Neutrophil (primary cell): ENCODE results near the gene GMIP.

Experiments used
- H3K27ac ChIP-seq: fragments of 200-600 bp; sonication (generic); 2 replicates; pipeline ENCODE4 v1.5.1; 2016; ENCODE audit warnings: mild to moderate bottlenecking, moderate library complexity
- H3K27me3 ChIP-seq: fragments of 200-600 bp; sonication (generic); 2 replicates; pipeline ENCODE4 v1.6.0; 2016; ENCODE audit warnings: mild to moderate bottlenecking
- H3K36me3 ChIP-seq: fragments of 200-600 bp; sonication (generic); 2 replicates; pipeline ENCODE4 v1.5.1; 2017
- H3K4me1 ChIP-seq, 2 experiments: fragments of 200-600 bp in 1 of 2; sonication (generic) in 1 of 2; 1 replicate in 1 of 2; 2 replicates in 1 of 2; pipeline versions ENCODE4 v1.5.1 to v1.6.1; 2013 to 2016; ENCODE audit warnings: low read depth in 1 of 2, low read length in 1 of 2, mild to moderate bottlenecking in 1 of 2, moderate library complexity in 1 of 2; ENCODE audit not compliant: control insufficient read depth in 1 of 2, insufficient read depth in 1 of 2
- H3K4me3 ChIP-seq, 2 experiments: fragments of 200-600 bp in 1 of 2; sonication (generic) in 1 of 2; 1 replicate in 1 of 2; 2 replicates in 1 of 2; pipeline ENCODE4 v1.5.1; 2013 to 2016; ENCODE audit warnings: low read depth in 1 of 2, low read length in 1 of 2, mild to moderate bottlenecking in 1 of 2, moderate library complexity in 1 of 2
- H3K9me3 ChIP-seq: fragments of 200-600 bp; sonication (generic); 2 replicates; pipeline ENCODE4 v1.5.1; 2016
- TF ChIP-seq, protein P1 (sequence below): fragments of 200-600 bp; sonication (generic); IDR thresholded peaks from 2 replicates; pipeline ENCODE4 v1.5.1; 2016; ENCODE audit warnings: antibody characterized with exemption

GMIP gene

DNA sequence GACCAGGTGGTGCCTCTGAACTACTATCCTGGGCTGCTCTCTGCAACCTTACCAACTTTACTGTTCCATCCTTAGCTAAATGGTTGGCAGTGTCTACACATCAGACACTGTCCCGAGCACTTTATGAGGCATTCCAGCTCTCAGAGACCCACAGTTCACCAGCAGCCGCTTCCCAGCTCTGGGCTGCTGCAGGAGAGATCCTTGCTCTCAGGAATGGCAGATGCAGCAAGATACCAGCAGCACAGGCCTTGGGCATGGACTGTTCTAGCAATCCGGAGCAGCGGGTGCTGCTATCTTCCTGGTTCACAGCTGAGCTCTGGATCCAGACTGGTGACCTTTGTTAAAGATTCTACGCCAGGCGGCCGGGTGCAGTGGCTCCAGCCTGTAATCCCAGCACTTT is 12.1 kb downstream of the GMIP start:
- Histone ChIP-seq H3K4me3 (no peak overlapping the region), H3K36me3 (peaks cover 93% of the 10 kb centered on the region), H3K4me1 (peaks cover 18 to 25% of the 10 kb centered on the region in 2 experiments), H3K27me3 (no peaks in the 10 kb centered on the region), H3K9me3 (peaks cover 5% of the 10 kb centered on the region), H3K27ac (no peak overlapping the region)
- TF ChIP-seq, protein P1, sequence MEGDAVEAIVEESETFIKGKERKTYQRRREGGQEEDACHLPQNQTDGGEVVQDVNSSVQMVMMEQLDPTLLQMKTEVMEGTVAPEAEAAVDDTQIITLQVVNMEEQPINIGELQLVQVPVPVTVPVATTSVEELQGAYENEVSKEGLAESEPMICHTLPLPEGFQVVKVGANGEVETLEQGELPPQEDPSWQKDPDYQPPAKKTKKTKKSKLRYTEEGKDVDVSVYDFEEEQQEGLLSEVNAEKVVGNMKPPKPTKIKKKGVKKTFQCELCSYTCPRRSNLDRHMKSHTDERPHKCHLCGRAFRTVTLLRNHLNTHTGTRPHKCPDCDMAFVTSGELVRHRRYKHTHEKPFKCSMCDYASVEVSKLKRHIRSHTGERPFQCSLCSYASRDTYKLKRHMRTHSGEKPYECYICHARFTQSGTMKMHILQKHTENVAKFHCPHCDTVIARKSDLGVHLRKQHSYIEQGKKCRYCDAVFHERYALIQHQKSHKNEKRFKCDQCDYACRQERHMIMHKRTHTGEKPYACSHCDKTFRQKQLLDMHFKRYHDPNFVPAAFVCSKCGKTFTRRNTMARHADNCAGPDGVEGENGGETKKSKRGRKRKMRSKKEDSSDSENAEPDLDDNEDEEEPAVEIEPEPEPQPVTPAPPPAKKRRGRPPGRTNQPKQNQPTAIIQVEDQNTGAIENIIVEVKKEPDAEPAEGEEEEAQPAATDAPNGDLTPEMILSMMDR, result no peak

DNA sequence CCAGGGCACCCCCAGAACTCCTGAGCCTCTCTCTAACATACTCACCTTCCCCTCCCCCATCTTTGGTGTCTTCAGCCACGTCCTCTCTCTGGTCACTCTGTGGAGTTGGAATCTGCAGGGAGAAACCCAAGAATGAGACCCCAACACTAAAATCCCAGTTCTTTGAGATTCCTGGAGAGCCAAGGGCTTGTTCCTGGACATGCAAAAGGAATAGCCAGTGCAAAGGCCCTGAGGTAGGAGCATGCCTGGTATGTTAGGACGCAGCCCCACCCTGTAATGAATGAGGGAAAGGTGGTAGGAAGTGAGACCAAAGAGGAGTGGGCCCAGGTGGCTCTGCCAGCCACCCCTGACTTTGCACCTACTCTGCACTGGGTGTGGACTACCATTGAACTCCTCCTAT is 13.0 kb downstream of the GMIP start:
- Histone ChIP-seq H3K27me3 (no peaks in the 10 kb centered on the region), H3K27ac (no peak overlapping the region), H3K4me3 (no peak overlapping the region), H3K36me3 (peaks cover 90% of the 10 kb centered on the region), H3K9me3 (peaks cover 5% of the 10 kb centered on the region), H3K4me1 (peaks cover 18 to 25% of the 10 kb centered on the region in 2 experiments)
- TF ChIP-seq, protein P1, result no peak

DNA sequence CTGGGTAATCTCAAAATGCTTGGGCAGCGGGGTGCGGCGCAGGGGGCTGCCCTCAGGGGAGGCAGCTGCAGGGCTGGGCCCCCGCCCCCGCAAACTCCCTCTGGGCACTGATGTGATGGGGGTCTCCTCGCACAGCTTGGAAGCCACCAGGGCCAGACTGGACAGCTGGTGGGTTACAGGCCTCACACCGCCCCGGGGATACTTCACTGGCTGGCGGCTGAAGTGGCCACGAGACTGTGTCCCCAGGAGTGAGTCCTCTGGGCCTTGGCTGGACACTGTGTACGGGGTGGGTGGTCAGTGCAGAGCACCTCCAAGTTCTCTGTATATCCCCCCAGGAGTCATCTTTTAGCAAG is 13.4 kb downstream of the GMIP start:
- Histone ChIP-seq H3K36me3 (peaks cover 90% of the 10 kb centered on the region), H3K9me3 (peaks cover 3% of the 10 kb centered on the region), H3K4me1 (peaks cover 18 to 25% of the 10 kb centered on the region in 2 experiments), H3K27me3 (no peaks in the 10 kb centered on the region), H3K4me3 (no peak overlapping the region), H3K27ac (no peak overlapping the region)
- TF ChIP-seq, protein P1, result no peak

DNA sequence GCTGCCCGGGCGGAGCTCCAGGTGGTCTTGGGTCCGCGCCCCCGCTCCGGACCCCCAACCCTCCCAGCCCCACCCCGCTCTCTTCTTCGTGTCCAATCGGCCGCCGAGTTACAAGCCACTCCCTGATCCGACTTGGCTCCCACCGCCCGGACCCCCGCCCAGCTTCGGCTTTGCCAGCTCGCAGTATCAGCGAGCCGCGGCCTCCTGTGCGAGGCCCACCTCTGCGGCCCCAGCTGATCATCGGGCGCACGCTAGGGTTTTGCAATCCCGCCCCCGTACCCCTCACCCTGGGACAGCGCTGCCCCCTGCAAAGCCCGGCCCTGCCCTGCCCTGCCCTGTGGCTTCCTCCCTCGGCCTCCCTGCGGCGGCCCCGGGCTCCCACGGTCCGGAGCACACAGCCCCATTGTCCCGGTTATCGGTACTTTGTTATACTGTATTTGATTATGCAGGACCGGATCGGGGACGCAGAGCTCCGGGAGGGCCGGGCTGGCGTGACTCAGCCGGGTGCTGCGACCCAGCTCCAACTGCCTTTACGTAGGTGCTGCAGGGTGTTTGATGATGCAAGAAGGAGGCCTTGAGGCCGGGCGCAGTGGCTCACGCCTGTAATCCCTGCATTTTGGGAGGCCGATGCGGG is 14.8 kb downstream of the GMIP start:
- H3K4me1 ChIP-seq, result peaks cover 18 to 25% of the 10 kb centered on the region in 2 experiments
- H3K27ac ChIP-seq, result peak overlapping the region; percentile 42
- TF ChIP-seq, protein P1, result no peak
- H3K4me3 ChIP-seq, result peak overlapping the region; percentile 53 to 59
- H3K36me3 ChIP-seq, result peaks cover 90% of the 10 kb centered on the region
- no peaks in the 10 kb centered on the region for H3K27me3 ChIP-seq
- H3K9me3 ChIP-seq, result no peaks in the 10 kb centered on the region

DNA sequence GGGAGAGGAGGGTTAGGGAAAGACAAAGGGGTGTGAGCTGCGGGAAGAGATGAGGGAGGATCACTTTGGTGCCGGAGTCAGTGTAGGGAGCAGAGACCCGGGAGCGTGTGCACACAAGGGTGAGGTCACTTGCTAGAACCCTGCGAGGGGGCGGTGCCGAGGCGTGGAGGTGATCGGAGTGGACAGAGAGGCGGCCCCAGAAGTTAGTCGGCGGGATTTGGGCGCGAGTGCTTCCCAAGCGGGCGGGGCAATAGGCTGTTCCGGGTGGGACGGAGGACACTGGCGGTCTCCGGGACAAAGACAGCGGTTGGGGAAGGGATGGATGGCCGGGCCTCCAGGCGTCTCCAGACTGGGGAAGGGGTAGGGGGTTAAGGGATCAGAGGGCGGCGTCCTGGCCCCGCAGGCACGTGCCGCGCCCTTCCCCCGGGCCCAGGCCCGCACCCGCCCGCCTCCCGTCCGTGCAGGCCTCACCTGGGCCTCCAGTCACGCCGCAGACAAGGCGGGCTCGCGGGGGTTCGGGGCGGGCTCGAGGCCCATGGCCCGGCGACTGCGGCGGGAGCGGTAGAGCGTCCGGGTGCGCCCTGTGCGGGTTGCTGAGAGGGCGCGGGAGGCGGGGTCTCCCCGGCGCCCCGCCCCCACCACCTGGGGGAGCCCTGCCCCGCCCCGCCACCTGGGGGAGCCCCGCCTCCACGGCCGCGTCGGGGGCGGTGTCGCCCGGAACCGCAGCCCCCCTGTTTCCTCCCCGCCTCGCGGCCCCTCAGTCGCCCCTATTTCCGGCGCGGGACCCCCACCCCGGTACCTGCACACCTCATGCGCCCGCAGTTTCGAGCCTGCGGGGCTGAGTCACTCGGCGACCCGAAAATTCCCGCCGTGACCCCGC is 15.6 kb downstream of the GMIP start, which contains the start of gene LPAR2:
LPAR2 (minus strand) TSS at position 600 of the 880 bp plus-strand sequence. CDS start 945 bp downstream, outside the sequence.
- Histone ChIP-seq H3K27me3 (no peaks in the 10 kb centered on the region), H3K4me1 (peaks cover 18 to 25% of the 10 kb centered on the region in 2 experiments), H3K36me3 (peaks cover 90% of the 10 kb centered on the region), H3K9me3 (no peaks in the 10 kb centered on the region), H3K4me3 (peak within 1 kb of the TSS; percentile 53 to 59), H3K27ac (peak within 1 kb of the TSS; percentile 42)
- TF ChIP-seq, protein P1, result no peak
